GM18951 (cell line): ENCODE results near the gene SZT2.

Source experiments
- POLR2A ChIP-seq: IDR thresholded peaks from 4 replicates; pipeline ENCODE4 v1.6.1; 2011; ENCODE audit warnings: mild to moderate bottlenecking; ENCODE audit not compliant: insufficient read length, insufficient read depth; ENCODE audit errors: extremely low read depth
- in situ Hi-C: fragments of 300-500 bp; cut with MboI; formaldehyde crosslinking; loops from one replicate; pipeline ENCODE4 v1.12.0; 2022; ENCODE audit warnings: low sequenced_read_pairs, mixed read lengths, inconsistent platforms; ENCODE audit not compliant: unreplicated experiment

SZT2 gene

GRCh38 chr1:43446881-43447835 is 57.5 kb downstream of the SZT2 start:
- in situ Hi-C loops: no loop called here

GRCh38 chr1:43447891-43448708 is 58.4 kb downstream of the SZT2 start:
- in situ Hi-C loops: no loop called here

More at GRCh38 chr1:43446881-43447835, 57.5 kb downstream of the SZT2 start:
- TF ChIP-seq POLR2A: no peak

GRCh38 chr1:43448955-43449707 is 59.4 kb downstream of the SZT2 start:
- in situ Hi-C loops: no loop called here
- TF ChIP-seq POLR2A: no peak

More at GRCh38 chr1:43447891-43448708, 58.4 kb downstream of the SZT2 start:
- TF ChIP-seq POLR2A: no peak

- in situ Hi-C loops: no loop called here
- TF ChIP-seq POLR2A: no peak
These were observed 60.0 kb downstream of the SZT2 start for GRCh38 chr1:43449708-43450069.

- TF ChIP-seq POLR2A: no peak
- in situ Hi-C loops: no loop called here
These were observed 60.7 kb downstream of the SZT2 start for GRCh38 chr1:43450251-43450941.

GRCh38 chr1:43451157-43451591 is 61.5 kb downstream of the SZT2 start:
- TF ChIP-seq POLR2A: no peak
- in situ Hi-C loops: no loop called here

GRCh38 chr1:43451701-43452532 is 62.2 kb downstream of the SZT2 start:
- TF ChIP-seq POLR2A: no peak
- in situ Hi-C loops: no loop called here

GRCh38 chr1:43452789-43453441 is 63.2 kb downstream of the SZT2 start:
- TF ChIP-seq POLR2A: no peak
- in situ Hi-C loops: no loop called here

- in situ Hi-C loops: no loop called here
- TF ChIP-seq POLR2A: peak; percentile 62
These were observed 64.0 kb downstream of the SZT2 start, which contains the start of gene HYI for GRCh38 chr1:43453442-43454269. Gene HYI (minus strand): TSS chr1:43453931. CDS start chr1:43453793, 138 bp downstream.

GRCh38 chr1:43454270-43455011 is 64.7 kb downstream of the SZT2 start:
- no peak for TF ChIP-seq POLR2A

More at GRCh38 chr1:43454270-43455011, 64.7 kb downstream of the SZT2 start:
- in situ Hi-C loops: no loop called here
